KOPT-K1 (cell line): ENCODE measurements around the gene ZDHHC1.
"Not testable (repeated sequence)": the region's sequence is repeated elsewhere in the genome, so short reads cannot be mapped to it uniquely, and the experiment has no call there.

Experiments used
- H3K27ac ChIP-seq: fragments of 200-600 bp; sonication (generic); 2 replicates; pipeline ENCODE4 v1.5.1; 2016; ENCODE audit warnings: antibody characterized with exemption, mild to moderate bottlenecking, low read depth, low read length; ENCODE audit not compliant: poor library complexity, severe bottlenecking
- H3K36me3 ChIP-seq: fragments of 200-600 bp; sonication (generic); 2 replicates; pipeline ENCODE4 v1.5.1; 2017; ENCODE audit warnings: antibody characterized with exemption, mild to moderate bottlenecking, low read length, moderate library complexity; ENCODE audit not compliant: insufficient read depth
- H3K9me3 ChIP-seq: fragments of 200-600 bp; sonication (generic); 2 replicates; pipeline ENCODE4 v1.5.1; 2017; ENCODE audit warnings: antibody characterized with exemption, low read length, mild to moderate bottlenecking; ENCODE audit not compliant: insufficient read depth, poor library complexity, severe bottlenecking

Gene ZDHHC1

DNA sequence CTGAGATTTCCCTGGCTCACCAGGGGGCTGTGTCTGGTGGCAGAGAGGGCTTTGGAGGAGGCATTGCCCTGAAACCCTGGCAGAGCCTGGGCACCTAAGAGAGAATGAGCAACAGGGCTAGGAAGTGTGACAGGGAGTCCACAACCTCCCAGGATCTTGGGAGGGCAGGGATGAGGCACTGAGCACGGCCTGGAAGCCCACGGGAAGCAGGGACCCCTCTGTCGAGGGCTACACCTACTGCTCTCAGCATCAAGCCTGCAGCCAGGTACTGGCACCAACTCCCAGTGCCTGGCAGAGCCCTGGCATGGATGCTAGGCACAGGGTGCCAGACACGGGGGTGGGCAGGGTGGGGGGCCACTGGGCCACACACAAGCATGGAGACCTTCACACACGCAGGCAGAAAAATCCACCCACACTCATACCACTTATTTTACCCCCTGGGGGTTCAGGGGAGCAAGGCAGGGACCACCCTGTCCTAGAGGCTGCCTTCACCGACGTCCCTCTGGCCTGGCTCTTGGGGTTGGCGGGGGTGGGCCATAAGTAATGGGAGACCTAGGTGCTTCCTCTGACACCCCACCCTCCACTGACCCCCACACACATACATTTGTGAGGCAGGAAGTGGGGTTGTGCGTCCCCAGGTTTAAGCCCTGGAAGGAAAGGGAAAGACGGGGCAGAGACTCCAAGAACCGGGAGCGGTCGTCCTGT is 13.7 kb upstream of the ZDHHC1 start:
- Histone ChIP-seq H3K9me3 (no peaks in the 10 kb centered on the region), H3K27ac (no peak overlapping the region), H3K36me3 (no peaks in the 10 kb centered on the region)

DNA sequence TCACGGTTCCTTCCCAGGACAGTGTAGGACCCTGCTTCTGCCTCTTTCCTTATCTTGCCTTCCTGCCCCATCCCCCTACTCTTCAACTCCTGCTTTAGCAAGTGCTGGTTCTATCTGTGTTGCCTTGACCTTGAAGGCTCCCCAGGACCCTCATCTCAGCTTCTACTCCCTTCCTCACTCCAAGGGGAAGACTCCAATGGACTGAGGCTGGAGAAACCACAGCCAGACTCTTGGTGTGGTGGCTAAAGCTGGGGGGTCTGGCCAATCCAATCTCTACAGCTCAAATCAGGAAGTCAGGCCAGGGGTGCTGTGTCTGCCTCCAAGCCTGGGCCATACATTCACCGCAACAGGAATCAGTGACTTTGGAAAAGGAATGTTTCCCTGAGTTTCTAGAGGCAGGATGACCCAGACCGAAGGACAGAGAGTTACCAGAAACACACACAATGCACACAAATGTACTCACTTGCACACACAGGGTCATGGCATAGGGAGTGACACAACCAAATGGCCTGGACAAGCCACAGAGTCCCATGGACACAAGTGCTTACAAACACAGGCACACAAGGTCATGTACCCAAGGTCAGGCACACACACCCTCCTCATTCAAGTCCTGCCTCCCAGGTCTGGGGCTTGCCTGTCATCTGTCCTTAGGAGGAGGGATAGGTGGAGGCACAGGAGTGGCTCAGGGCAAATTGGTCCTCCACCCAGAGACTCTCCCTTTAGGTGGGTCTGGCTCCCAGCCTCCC is 12.9 kb upstream of the ZDHHC1 start:
- no peaks in the 10 kb centered on the region for H3K36me3 ChIP-seq
- no peaks in the 10 kb centered on the region for H3K9me3 ChIP-seq
- no peak overlapping the region for H3K27ac ChIP-seq

GRCh38 chr16:67428146-67428731 is 12.0 kb upstream of the ZDHHC1 start:
- Histone ChIP-seq H3K36me3 (no peaks in the 10 kb centered on the region), H3K9me3 (no peaks in the 10 kb centered on the region), H3K27ac (no peak overlapping the region)

DNA sequence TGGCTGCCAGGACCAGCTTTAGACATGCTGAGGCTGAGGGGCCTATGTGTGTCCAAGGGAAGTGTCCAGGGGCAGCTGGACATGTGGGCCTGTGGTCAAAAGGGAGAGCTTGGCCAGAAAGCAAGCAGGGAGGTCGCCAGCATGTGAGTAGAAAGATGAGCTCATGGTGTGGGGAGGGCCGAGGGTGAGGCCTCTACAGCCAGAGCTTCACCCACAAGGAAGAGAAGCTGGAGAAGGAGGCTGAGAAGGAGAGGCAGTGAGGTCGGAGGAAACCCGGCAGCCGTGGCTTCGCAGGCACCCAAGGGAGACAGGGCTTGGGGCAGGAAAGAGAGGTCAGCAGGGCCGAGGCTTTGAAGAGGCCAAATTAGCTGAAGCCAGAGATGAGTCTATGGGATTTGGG is 10.7 kb upstream of the ZDHHC1 start:
- H3K36me3 ChIP-seq: no peaks in the 10 kb centered on the region
- no peak overlapping the region for H3K27ac ChIP-seq
- no peaks in the 10 kb centered on the region for H3K9me3 ChIP-seq

- Histone ChIP-seq H3K9me3 (no peaks in the 10 kb centered on the region), H3K36me3 (no peaks in the 10 kb centered on the region), H3K27ac (no peak overlapping the region)
Observed at GRCh38 chr16:67426022-67426421, 9.7 kb upstream of the ZDHHC1 start.

- H3K36me3 ChIP-seq: no peaks in the 10 kb centered on the region
- no peaks in the 10 kb centered on the region for H3K9me3 ChIP-seq
- H3K27ac ChIP-seq: no peak overlapping the region
Observed at GRCh38 chr16:67425580-67425979, 9.3 kb upstream of the ZDHHC1 start.

DNA sequence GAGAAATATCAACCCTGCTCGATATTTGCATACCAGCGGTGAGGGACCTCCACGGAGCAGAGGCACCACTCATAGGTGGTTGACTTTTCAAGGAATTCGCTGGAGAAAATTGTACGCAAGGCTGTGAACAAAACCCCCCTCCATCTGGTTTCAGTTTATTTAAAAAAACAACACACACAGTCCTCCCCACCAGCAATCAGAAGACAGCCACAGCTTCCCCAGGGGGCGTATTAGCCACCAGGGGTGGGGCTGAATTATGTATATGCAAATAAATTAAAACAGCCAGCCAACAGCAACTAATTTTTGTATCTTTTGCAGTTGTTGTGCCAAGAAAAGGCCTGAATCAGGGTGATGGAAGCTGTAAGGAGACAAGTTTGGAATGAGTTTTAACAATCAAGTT is 8.8 kb upstream of the ZDHHC1 start:
- no peaks in the 10 kb centered on the region for H3K9me3 ChIP-seq
- H3K36me3 ChIP-seq: no peaks in the 10 kb centered on the region
- no peak overlapping the region for H3K27ac ChIP-seq

DNA sequence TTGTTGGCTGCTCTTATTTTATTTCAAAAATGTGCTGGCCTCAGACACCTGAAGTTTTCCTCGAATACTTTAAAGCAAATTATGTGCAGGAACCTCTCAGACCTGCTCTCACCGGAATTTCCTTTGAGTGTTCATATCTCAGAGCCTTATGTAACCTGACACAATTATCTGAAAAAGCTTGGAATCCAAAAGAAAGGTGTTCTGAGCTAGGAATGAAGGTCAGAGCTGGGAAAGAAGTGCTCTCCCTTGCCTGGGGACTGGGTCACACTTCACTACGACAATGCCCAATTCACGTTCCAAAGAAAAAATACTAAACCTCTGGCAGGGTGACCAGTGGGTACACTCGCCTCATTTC is 8.0 kb upstream of the ZDHHC1 start:
- no peak overlapping the region for H3K27ac ChIP-seq
- H3K9me3 ChIP-seq: no peaks in the 10 kb centered on the region
- no peaks in the 10 kb centered on the region for H3K36me3 ChIP-seq

DNA sequence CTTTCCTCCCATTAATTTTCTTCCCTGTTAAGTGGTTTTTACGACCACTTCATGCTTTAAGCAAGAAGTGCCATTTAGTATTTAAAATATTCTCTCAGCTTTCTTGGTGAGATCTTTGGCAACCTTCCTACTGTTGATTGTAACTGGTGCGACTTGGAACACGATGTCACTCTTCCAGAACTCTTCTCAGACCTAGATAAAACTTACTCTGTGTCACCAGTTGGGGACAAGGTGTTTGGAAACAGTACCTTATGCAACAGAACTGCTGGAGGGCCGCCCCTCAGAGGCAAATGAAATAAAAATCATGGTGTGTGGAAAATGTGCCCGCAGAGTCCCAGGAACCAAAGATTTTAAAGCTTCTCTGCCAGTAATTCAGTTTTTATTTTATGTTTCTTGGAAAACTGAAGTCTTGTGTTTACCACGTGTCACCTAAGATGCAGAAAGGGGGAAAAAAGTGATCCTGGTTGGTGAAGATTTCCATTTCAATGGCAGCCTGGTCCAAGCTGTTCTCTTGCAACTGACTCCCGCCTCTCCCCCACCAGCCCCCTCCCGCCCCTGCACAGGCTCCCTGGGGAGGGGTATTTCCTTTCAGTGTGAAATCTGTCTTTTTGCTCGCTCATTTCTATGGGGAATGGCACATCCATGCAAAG is 7.5 kb upstream of the ZDHHC1 start:
- Histone ChIP-seq H3K9me3 (no peaks in the 10 kb centered on the region), H3K36me3 (no peaks in the 10 kb centered on the region), H3K27ac (no peak overlapping the region)

DNA sequence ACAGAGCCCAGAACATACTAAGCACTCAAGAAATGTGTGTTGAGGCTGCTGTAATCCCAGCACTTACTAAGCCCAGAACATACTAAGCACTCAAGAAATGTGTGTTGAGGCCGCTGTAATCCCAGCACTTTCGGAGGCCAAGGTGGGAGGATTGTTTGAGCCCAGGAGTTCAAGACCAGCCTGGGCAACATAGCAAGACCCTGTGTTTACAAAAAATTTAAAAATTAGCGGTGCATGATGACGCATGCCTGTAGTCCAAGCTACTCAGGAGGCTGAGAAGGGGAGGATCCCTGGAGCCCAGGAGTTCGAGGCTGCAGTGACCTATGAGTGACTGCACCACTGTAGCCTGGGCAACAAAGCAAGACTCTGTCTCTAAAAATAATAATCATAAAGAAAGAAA is 6.7 kb upstream of the ZDHHC1 start:
- H3K27ac ChIP-seq: no peak overlapping the region
- no peaks in the 10 kb centered on the region for H3K9me3 ChIP-seq
- no peaks in the 10 kb centered on the region for H3K36me3 ChIP-seq

GRCh38 chr16:67421030-67421429 is 4.8 kb upstream of the ZDHHC1 start:
- Histone ChIP-seq H3K36me3 (no peaks in the 10 kb centered on the region), H3K27ac (no peak overlapping the region), H3K9me3 (no peaks in the 10 kb centered on the region)

- no peaks in the 10 kb centered on the region for H3K9me3 ChIP-seq
- H3K36me3 ChIP-seq: no peaks in the 10 kb centered on the region
- H3K27ac ChIP-seq: no peak overlapping the region
Observed at GRCh38 chr16:67419931-67420330, 3.7 kb upstream of the ZDHHC1 start.

- Histone ChIP-seq H3K9me3 (no peaks in the 10 kb centered on the region), H3K27ac (no peak overlapping the region), H3K36me3 (no peaks in the 10 kb centered on the region)
Observed at GRCh38 chr16:67419502-67419901, 3.2 kb upstream of the ZDHHC1 start.

- H3K36me3 ChIP-seq: no peaks in the 10 kb centered on the region
- H3K27ac ChIP-seq: no peak overlapping the region
- no peaks in the 10 kb centered on the region for H3K9me3 ChIP-seq
Observed at GRCh38 chr16:67417333-67418061, 1.2 kb upstream of the ZDHHC1 start.

- H3K27ac ChIP-seq, H3K9me3 ChIP-seq, H3K36me3 ChIP-seq: not testable (repeated sequence)
Observed at GRCh38 chr16:67415421-67415820, 856 bp downstream of the ZDHHC1 start.
